Measurements from ENCODE around the gene CEP63. TPM values are rescaled to one million over a fixed set of nuclear protein-coding genes. Genes with fewer than 3 reads are reported as not detected.

Gene CEP63
- total RNA-seq, 4 donors from 2014 or later, result 21.4 to 23.5 (median 22.4) TPM

DNA sequence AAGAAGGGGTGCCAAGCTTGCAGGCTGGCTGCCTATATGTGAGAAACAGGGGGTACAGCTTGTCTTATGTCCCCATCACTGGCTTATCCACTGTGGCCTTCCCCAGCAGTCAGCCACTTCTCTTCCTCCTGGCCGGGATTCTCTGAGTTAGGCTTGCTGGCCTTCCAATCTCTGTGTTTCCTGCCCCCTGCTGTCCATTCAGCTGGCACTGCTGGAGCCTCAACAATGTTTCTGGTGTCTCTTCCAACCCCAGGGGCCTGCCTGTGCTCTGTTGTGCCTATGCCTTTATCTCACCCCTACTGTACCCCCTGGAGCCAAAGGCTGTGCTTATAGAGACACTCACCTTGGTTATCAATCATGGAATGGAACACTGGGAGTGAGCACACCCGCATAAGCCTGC lies 36.6 kb upstream of the CEP63 start:
- ATAC-seq (no peak), DNase-seq (no peak)
- H3K36me3 ChIP-seq, result no peaks in the 10 kb centered on the region
- H3K27me3 ChIP-seq, result no peaks in the 10 kb centered on the region
- in situ Hi-C loops (cut with MboI; ENCODE audit: low sequenced_read_pairs in 4 of 4), result no loop called here
- H3K9me3 ChIP-seq, result no peaks in the 10 kb centered on the region
- H3K27ac ChIP-seq, result no peak overlapping the region
- intact Hi-C loops (cut with DNase I; ENCODE audit: low total_unique reads), result no loop called here
- TF ChIP-seq POLR2A (IDR thresholded peaks at IDR 0.05) (no peak), CTCF (IDR thresholded peaks at IDR 0.05 in 4 of 5, conservative IDR thresholded peaks at IDR 0.05 in 1 of 5) (peak in 2 of 5 experiments; percentile 21 to 33)
- H3K4me3 ChIP-seq, result no peak overlapping the region
- peaks cover 3 to 20% of the 10 kb centered on the region in 2 donors for H3K4me1 ChIP-seq

DNA sequence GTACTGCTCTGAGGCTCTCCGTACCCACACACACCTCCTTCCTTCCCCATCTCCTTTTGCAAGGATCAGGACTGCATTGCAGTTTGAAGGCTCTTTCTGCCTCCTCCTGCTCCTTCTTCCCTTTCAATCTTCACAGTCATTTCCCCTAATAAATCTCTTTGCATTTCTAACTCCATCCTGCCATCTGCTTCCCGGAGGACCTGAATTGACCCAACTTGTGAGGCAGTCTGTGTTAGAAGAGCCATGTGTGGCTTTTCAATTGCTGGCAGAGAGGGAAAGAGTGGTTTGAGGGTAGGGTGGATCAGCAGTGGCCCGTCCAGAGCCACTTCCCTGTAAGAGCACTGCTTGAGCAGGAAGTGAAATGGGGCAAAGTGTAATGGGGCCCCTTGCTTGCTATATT lies 35.9 kb upstream of the CEP63 start:
- no peak for DNase-seq
- Histone ChIP-seq H3K27ac (no peak overlapping the region), H3K36me3 (no peaks in the 10 kb centered on the region), H3K4me3 (no peak overlapping the region), H3K27me3 (no peaks in the 10 kb centered on the region), H3K9me3 (no peaks in the 10 kb centered on the region), H3K4me1 (peaks cover 3 to 20% of the 10 kb centered on the region in 2 donors)
- intact Hi-C loops (cut with DNase I; ENCODE audit: low total_unique reads) (no loop called here), in situ Hi-C loops (cut with MboI; ENCODE audit: low sequenced_read_pairs in 4 of 4) (no loop called here)
- no peak for ATAC-seq
- TF ChIP-seq CTCF (IDR thresholded peaks at IDR 0.05 in 4 of 5, conservative IDR thresholded peaks at IDR 0.05 in 1 of 5), result no peak

GRCh38 chr3:134453631-134454030 lies 32.2 kb upstream of the CEP63 start:
- no peak for DNase-seq

DNA sequence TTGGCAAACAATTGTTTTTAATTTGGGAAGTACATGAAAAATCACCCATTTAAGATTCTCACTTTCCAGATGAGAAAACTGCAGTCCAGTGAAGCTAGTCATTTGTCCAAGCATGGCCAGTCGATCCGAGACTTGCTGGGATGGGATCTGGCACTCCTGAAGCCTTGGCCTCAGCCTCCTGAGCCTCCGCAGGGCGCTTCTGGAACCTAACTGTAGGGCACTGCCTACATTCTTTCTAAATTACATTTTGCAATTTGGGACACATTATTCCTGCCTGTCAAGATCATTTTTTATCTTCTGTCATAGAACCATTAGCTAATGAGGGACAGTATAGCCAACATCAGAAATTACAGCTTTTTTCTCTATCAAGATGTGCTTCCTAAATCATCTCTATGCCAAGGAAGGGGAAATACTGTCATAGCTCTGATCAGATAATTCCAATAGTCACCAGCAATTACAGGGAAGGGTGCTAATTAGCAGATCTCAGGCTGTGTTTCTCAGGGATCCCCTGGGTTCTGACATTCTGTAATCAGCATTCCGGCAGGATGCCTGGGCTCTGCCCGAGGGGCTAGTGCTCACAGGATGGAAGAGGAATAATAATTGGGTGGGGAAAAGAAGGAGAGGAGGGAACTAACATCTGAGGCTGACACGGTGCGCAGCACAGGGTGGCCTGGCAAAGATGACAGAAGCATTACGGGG lies 28.3 kb upstream of the CEP63 start:
- no peak overlapping the region for H3K4me3 ChIP-seq
- DNase-seq (no peak), ATAC-seq (no peak)
- H3K36me3 ChIP-seq, result no peaks in the 10 kb centered on the region
- no peaks in the 10 kb centered on the region for H3K9me3 ChIP-seq
- intact Hi-C loops (cut with DNase I; ENCODE audit: low total_unique reads), result no loop called here
- H3K27me3 ChIP-seq, result no peaks in the 10 kb centered on the region
- peaks cover 0 to 4% of the 10 kb centered on the region in 2 donors for H3K4me1 ChIP-seq
- no peak for TF ChIP-seq CTCF (IDR thresholded peaks at IDR 0.05 in 4 of 5, conservative IDR thresholded peaks at IDR 0.05 in 1 of 5)
- in situ Hi-C loops (cut with MboI; ENCODE audit: low sequenced_read_pairs in 4 of 4), result no loop called here
- no peak overlapping the region for H3K27ac ChIP-seq

More at GRCh38 chr3:134453631-134454030, 32.2 kb upstream of the CEP63 start:
- H3K27me3 ChIP-seq, result no peaks in the 10 kb centered on the region
- intact Hi-C loops (cut with DNase I; ENCODE audit: low total_unique reads), result no loop called here
- in situ Hi-C loops (cut with MboI; ENCODE audit: low sequenced_read_pairs in 4 of 4), result no loop called here
- TF ChIP-seq POLR2A (IDR thresholded peaks at IDR 0.05), result no peak
- no peak for TF ChIP-seq CTCF (IDR thresholded peaks at IDR 0.05 in 4 of 5, conservative IDR thresholded peaks at IDR 0.05 in 1 of 5)
- H3K27ac ChIP-seq, result no peak overlapping the region
- no peaks in the 10 kb centered on the region for H3K4me1 ChIP-seq
- no peaks in the 10 kb centered on the region for H3K9me3 ChIP-seq
- no peak for ATAC-seq
- no peaks in the 10 kb centered on the region for H3K36me3 ChIP-seq
- H3K4me3 ChIP-seq, result no peak overlapping the region
